ENCODE data around the gene RALGDS. TPM values are rescaled to one million over a fixed set of nuclear protein-coding genes. Genes with fewer than 3 reads are reported as not detected.

The RALGDS gene
- total and polyA plus RNA-seq, 9 of the 15 experiments (the other 6 are each of a cell fraction or from before 2014, with no cell fraction given), result 0.75 to 43.3 (median 27.1) TPM

DNA sequence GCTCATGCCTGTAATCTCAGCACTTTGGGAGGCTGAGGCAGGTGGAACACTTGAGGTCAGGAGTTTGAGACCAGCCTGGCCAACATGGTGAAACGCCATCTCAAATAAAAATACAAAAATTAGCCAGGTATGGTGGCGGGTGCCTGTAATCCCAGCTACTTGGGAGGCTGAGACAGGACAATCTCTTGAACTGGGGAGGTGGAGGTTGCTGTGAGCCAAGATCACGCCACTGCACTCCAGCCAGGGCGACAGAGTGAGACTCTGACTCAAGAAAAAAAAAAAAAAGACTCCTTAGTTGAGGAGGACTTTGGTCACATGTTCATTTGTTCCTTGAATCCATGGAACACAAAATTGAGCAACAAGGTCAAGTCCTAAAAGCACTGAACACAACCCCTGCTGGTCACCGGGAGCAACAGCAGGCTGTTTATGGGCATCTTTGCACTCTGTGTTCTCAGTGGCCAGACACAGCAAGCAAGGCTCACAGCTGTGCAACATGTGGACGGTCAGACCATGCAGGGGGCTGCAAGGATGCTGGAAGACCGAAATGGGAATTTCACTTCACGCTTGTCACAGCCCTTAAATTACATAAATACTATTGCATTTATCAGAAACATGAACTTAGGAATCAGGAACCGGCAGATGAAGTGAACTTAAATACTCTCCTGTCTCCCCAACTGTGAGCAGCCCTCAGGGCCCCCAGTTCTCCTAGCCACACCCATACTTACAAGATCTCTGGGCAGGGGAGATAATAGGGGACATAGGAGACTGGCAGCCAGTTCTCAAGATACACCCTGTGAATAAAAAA is 39.9 kb upstream of the RALGDS start (continued):
- TF ChIP-seq CC2D1A (IDR thresholded peaks at IDR 0.05), result 0 out of 2 replicates have a peak, but pooled peaks have one; percentile 26
- TF ChIP-seq ZNF41 (CRISPR knock-in tag; conservative IDR thresholded peaks at IDR 0.05), result no peak
- no peak for TF ChIP-seq ZNF174 (CRISPR knock-in tag; IDR thresholded peaks at IDR 0.05)
- 0 out of 2 replicates have a peak, but pooled peaks have one; percentile 24 for TF ChIP-seq NFRKB (IDR thresholded peaks at IDR 0.05; ENCODE audit: low read depth)
- TF ChIP-seq MEIS2 (IDR thresholded peaks at IDR 0.05; ENCODE audit: partially characterized antibody), result no peak
- peak in 1 of 2 experiments; percentile 55; a peak in 1 of 4 replicates for TF ChIP-seq RCOR1 (IDR thresholded peaks at IDR 0.05; ENCODE audit: borderline replicate concordance in 1 of 2, low read depth in 2 of 2, low read length in 2 of 2)
- no peak for TF ChIP-seq ILK (tag; IDR thresholded peaks at IDR 0.05; ENCODE audit: borderline replicate concordance, low read depth)
- TF ChIP-seq, protein P1, sequence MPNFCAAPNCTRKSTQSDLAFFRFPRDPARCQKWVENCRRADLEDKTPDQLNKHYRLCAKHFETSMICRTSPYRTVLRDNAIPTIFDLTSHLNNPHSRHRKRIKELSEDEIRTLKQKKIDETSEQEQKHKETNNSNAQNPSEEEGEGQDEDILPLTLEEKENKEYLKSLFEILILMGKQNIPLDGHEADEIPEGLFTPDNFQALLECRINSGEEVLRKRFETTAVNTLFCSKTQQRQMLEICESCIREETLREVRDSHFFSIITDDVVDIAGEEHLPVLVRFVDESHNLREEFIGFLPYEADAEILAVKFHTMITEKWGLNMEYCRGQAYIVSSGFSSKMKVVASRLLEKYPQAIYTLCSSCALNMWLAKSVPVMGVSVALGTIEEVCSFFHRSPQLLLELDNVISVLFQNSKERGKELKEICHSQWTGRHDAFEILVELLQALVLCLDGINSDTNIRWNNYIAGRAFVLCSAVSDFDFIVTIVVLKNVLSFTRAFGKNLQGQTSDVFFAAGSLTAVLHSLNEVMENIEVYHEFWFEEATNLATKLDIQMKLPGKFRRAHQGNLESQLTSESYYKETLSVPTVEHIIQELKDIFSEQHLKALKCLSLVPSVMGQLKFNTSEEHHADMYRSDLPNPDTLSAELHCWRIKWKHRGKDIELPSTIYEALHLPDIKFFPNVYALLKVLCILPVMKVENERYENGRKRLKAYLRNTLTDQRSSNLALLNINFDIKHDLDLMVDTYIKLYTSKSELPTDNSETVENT (CRISPR knock-in tag; IDR thresholded peaks at IDR 0.05), result no peak
- TF ChIP-seq, protein P2, sequence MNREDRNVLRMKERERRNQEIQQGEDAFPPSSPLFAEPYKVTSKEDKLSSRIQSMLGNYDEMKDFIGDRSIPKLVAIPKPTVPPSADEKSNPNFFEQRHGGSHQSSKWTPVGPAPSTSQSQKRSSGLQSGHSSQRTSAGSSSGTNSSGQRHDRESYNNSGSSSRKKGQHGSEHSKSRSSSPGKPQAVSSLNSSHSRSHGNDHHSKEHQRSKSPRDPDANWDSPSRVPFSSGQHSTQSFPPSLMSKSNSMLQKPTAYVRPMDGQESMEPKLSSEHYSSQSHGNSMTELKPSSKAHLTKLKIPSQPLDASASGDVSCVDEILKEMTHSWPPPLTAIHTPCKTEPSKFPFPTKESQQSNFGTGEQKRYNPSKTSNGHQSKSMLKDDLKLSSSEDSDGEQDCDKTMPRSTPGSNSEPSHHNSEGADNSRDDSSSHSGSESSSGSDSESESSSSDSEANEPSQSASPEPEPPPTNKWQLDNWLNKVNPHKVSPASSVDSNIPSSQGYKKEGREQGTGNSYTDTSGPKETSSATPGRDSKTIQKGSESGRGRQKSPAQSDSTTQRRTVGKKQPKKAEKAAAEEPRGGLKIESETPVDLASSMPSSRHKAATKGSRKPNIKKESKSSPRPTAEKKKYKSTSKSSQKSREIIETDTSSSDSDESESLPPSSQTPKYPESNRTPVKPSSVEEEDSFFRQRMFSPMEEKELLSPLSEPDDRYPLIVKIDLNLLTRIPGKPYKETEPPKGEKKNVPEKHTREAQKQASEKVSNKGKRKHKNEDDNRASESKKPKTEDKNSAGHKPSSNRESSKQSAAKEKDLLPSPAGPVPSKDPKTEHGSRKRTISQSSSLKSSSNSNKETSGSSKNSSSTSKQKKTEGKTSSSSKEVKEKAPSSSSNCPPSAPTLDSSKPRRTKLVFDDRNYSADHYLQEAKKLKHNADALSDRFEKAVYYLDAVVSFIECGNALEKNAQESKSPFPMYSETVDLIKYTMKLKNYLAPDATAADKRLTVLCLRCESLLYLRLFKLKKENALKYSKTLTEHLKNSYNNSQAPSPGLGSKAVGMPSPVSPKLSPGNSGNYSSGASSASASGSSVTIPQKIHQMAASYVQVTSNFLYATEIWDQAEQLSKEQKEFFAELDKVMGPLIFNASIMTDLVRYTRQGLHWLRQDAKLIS (CRISPR knock-in tag; IDR thresholded peaks at IDR 0.05), result no peak
- no peak for TF ChIP-seq ZC3H11A (IDR thresholded peaks at IDR 0.05; ENCODE audit: low read depth, low read length)
- TF ChIP-seq, protein P3, sequence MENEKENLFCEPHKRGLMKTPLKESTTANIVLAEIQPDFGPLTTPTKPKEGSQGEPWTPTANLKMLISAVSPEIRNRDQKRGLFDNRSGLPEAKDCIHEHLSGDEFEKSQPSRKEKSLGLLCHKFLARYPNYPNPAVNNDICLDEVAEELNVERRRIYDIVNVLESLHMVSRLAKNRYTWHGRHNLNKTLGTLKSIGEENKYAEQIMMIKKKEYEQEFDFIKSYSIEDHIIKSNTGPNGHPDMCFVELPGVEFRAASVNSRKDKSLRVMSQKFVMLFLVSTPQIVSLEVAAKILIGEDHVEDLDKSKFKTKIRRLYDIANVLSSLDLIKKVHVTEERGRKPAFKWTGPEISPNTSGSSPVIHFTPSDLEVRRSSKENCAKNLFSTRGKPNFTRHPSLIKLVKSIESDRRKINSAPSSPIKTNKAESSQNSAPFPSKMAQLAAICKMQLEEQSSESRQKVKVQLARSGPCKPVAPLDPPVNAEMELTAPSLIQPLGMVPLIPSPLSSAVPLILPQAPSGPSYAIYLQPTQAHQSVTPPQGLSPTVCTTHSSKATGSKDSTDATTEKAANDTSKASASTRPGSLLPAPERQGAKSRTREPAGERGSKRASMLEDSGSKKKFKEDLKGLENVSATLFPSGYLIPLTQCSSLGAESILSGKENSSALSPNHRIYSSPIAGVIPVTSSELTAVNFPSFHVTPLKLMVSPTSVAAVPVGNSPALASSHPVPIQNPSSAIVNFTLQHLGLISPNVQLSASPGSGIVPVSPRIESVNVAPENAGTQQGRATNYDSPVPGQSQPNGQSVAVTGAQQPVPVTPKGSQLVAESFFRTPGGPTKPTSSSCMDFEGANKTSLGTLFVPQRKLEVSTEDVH (IDR thresholded peaks at IDR 0.05; ENCODE audit: low read depth, partially characterized antibody), result no peak
- TF ChIP-seq, protein P4, sequence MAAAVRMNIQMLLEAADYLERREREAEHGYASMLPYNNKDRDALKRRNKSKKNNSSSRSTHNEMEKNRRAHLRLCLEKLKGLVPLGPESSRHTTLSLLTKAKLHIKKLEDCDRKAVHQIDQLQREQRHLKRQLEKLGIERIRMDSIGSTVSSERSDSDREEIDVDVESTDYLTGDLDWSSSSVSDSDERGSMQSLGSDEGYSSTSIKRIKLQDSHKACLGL (CRISPR knock-in tag; IDR thresholded peaks at IDR 0.05; ENCODE audit: borderline replicate concordance, poor library complexity, severe bottlenecking), result no peak
- TF ChIP-seq, protein P5, sequence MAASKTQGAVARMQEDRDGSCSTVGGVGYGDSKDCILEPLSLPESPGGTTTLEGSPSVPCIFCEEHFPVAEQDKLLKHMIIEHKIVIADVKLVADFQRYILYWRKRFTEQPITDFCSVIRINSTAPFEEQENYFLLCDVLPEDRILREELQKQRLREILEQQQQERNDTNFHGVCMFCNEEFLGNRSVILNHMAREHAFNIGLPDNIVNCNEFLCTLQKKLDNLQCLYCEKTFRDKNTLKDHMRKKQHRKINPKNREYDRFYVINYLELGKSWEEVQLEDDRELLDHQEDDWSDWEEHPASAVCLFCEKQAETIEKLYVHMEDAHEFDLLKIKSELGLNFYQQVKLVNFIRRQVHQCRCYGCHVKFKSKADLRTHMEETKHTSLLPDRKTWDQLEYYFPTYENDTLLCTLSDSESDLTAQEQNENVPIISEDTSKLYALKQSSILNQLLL (CRISPR knock-in tag; IDR thresholded peaks at IDR 0.05; ENCODE audit: borderline replicate concordance), result no peak
- TF ChIP-seq GATAD2A (IDR thresholded peaks at IDR 0.05), result no peak
- TF ChIP-seq MAZ (CRISPR knock-in tag; conservative IDR thresholded peaks at IDR 0.05 in 1 of 2, IDR thresholded peaks at IDR 0.05 in 1 of 2), result peak in 1 of 2 experiments; percentile 32; a peak in 1 of 4 replicates
